ENCODE results near the gene SLC12A3. TPM values are rescaled to one million over a fixed set of nuclear protein-coding genes. Genes with fewer than 3 reads are reported as not detected.

Gene SLC12A3
- total RNA-seq, 4 donors from 2014 or later, result not detected

GRCh38 chr16:56911771-56912571 lies 47.0 kb downstream of the SLC12A3 start:
- Histone ChIP-seq H3K4me3 (no peak overlapping the region), H3K27ac (peak overlapping the region in 2 of 4 donors; percentile 41 to 43), H3K9me3 (no peaks in the 10 kb centered on the region), H3K27me3 (no peaks in the 10 kb centered on the region), H3K36me3 (no peaks in the 10 kb centered on the region), H3K4me1 (peaks cover 0 to 15% (median 0%) of the 10 kb centered on the region in 3 donors)
- peak; percentile 64 for ATAC-seq
- peak; percentile 8 for TF ChIP-seq POLR2AphosphoS5 (IDR thresholded peaks at IDR 0.05)
- TF ChIP-seq CTCF (IDR thresholded peaks at IDR 0.05), result no peak
- WGBS, 2 donors (ENCODE audit: low coverage in 1 of 2), result no CpG with 5 or more reads among the region's 22 CpGs

- ATAC-seq, result no peak
- WGBS, 2 donors (ENCODE audit: low coverage in 1 of 2), result 65 to 79% methylated on average over 13 to 15 of the region's 18 CpGs
- H3K27me3 ChIP-seq, result no peaks in the 10 kb centered on the region
- H3K36me3 ChIP-seq, result no peaks in the 10 kb centered on the region
- TF ChIP-seq CTCF (IDR thresholded peaks at IDR 0.05) (no peak), POLR2AphosphoS5 (IDR thresholded peaks at IDR 0.05) (no peak), EP300 (IDR thresholded peaks at IDR 0.05) (no peak), POLR2A (IDR thresholded peaks at IDR 0.05) (no peak)
- no peak overlapping the region for H3K4me3 ChIP-seq
- H3K27ac ChIP-seq, result no peak overlapping the region
- no peaks in the 10 kb centered on the region for H3K9me3 ChIP-seq
- H3K4me1 ChIP-seq, result peaks cover 0 to 15% (median 0%) of the 10 kb centered on the region in 3 donors
Observed at GRCh38 chr16:56912746-56913708, 48.0 kb downstream of the SLC12A3 start.

- H3K4me1 ChIP-seq, result peaks cover 0 to 15% (median 0%) of the 10 kb centered on the region in 3 donors
Observed at GRCh38 chr16:56914896-56915295, 49.9 kb downstream of the SLC12A3 start.

GRCh38 chr16:56915336-56916119 lies 50.5 kb downstream of the SLC12A3 start:
- ATAC-seq, result no peak
- Histone ChIP-seq H3K4me3 (no peak overlapping the region), H3K36me3 (no peaks in the 10 kb centered on the region), H3K27ac (peak overlapping the region in 2 of 4 donors; percentile 29 to 36), H3K27me3 (no peaks in the 10 kb centered on the region), H3K9me3 (no peaks in the 10 kb centered on the region), H3K4me1 (peaks cover 0 to 15% (median 0%) of the 10 kb centered on the region in 3 donors)
- 37 to 47% methylated on average over 9 to 10 of the region's 13 CpGs for whole genome bisulfite sequencing, 2 donors (ENCODE audit: low coverage in 1 of 2)
- TF ChIP-seq CTCF (IDR thresholded peaks at IDR 0.05) (no peak), POLR2A (IDR thresholded peaks at IDR 0.05) (no peak)

More at GRCh38 chr16:56914896-56915295, 49.9 kb downstream of the SLC12A3 start:
- 76 to 84% methylated on average over 3 to 7 of the region's 7 CpGs for WGBS, 2 donors (ENCODE audit: low coverage in 1 of 2)
- TF ChIP-seq POLR2A (IDR thresholded peaks at IDR 0.05) (no peak), POLR2AphosphoS5 (IDR thresholded peaks at IDR 0.05) (no peak), EP300 (IDR thresholded peaks at IDR 0.05) (no peak), CTCF (IDR thresholded peaks at IDR 0.05) (no peak)
- ATAC-seq, result no peak
- Histone ChIP-seq H3K27me3 (no peaks in the 10 kb centered on the region), H3K27ac (no peak overlapping the region), H3K36me3 (no peaks in the 10 kb centered on the region), H3K9me3 (no peaks in the 10 kb centered on the region), H3K4me3 (no peak overlapping the region)

Data from gastroesophageal sphincter (tissue), 4 donors.